NCI-H2081 (cell line): Measurements from ENCODE around the gene MSH4.
"Not testable (repeated sequence)": the region's sequence is repeated elsewhere in the genome, so short reads cannot be mapped to it uniquely, and the experiment has no call there.

Experiments used
- DNase-seq, 2 experiments: peaks; one replicate each; lab custom pipeline; 2025; lab: John Stamatoyannopoulos, UW

Gene MSH4

DNA sequence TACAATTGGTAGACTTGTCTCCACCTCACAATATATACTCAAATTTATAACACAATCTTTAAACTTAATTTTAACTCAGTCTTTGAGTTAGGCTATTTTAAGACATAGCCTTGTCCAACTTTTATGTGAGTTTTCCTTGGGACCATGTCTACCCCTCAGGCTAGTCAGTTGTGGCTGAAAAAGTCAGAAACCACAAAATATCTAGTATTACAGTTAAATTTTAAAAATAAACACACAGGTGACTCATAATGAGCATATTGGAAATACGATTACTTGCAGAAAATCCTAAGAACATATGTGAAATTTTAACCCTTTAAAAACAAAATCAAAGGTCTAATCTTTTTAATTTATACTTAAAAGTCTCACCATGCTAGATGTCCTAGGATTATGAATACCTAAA lies 140.4 kb downstream of the MSH4 start:
- DNase-seq, result no peak

DNA sequence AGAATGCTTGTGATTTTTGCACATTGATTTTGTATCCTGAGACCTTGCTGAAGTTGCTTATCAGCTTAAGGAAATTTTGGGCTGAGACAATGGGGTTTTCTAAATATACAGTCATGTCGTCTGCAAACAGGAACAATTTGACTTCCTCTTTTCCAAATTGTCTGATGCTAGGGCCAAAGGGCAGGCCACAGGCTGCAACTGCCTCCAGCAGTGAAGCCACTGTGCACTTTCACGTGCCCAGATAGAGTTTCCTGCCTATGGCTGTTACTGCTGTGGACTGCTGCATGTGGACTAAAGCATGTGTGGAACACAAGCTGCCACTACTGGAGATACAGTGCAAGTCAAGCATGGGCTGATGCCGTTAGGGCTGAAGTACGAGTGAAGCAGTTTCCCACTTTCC lies 146.4 kb downstream of the MSH4 start:
- not testable (repeated sequence) for DNase-seq

DNA sequence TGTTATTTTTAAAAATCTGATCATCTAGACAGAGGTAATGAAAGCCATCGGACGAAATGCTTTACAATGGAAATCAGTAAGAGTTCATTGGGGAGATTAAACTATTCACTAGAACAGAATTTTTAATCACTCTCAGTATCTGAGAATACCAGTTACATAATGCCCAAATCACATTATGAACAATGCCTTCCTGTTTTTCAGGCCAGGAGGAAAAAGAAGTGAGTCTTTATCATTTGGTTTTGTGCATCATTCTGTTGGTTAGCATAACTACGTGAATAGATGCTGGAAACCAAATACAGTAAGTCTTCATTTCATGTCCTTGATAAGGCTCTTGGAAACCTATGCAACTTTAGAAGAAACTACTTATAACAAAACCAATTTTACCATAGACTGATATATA lies 153.5 kb downstream of the MSH4 start:
- DNase-seq, result no peak

DNA sequence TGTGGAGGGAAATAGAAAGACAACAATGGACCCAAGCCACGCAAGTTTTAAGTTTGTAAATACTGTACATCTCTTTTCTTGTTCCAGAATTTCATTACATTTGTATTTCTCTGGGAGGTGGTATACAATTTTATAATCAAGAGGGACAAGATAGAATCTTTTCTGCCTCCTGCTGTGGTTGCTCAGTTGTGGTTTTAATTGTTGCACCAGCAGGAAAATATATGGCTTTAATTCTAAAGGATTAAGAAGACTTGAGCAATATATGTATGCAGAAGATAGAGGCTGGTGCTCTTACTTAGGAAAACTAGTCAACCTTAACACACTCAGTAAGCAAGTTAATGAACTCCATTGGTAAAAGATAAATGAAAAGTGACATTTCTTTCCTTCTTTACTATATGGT lies 155.3 kb downstream of the MSH4 start:
- no peak for DNase-seq

DNA sequence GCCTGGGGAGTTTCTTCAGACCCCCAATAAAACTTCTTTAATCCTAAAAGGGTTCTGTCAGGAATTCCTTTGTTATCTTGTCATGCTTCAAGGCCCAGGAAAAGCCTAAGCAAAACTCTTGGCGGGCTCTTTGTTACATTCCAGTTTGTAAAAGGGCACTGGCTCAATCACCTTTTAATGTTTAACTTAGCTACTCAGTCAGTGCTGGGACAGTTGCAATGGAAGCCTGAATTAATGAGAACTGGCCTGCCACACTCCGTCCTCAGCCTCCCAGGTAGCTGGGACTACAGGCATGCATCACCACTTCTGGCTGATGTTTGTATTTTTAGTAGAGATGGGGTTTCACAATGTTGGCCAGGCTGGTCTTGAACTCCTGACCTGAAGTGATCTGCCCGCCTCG lies 156.8 kb downstream of the MSH4 start:
- DNase-seq, result no peak

DNA sequence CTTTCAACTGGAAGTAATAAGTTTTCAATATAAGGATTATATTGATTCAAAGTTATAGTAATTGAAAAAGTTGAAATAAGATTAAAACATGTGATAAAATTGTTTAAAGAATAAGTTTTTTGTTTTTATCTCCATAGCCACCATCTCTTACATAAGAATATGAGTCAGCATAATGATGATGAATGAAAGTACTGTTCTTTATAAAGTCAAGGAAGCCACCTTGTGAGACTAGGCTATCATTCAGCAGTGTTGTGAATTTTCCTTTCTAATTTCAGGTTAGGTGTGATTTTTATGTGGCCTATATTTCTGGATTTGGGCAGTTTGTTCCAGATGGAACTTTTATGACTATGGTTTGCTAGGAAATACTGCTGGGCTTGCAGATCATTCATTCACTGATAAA lies 157.9 kb downstream of the MSH4 start:
- no peak for DNase-seq
